ENCODE results near the gene HSPA4. TPM values are rescaled to one million over a fixed set of nuclear protein-coding genes. Genes with fewer than 3 reads are reported as not detected.
"Not testable (repeated sequence)": the region's sequence is repeated elsewhere in the genome, so short reads cannot be mapped to it uniquely, and the experiment has no call there.

The HSPA4 gene
- total RNA-seq, 1 donor from 2014 or later = 145 TPM

- no peak for DNase-seq (ENCODE audit: low read depth)
Observed at GRCh38 chr5:133050521-133050920, 1.3 kb upstream of the HSPA4 start.

- no peak for DNase-seq (ENCODE audit: low read depth)
Observed at GRCh38 chr5:133051061-133051541, 712 bp upstream of the HSPA4 start.

- peak; percentile 57 for DNase-seq (ENCODE audit: low read depth)
Observed at GRCh38 chr5:133052317-133053175, 733 bp downstream of the HSPA4 start.

- no peak for DNase-seq (ENCODE audit: low read depth)
Observed at GRCh38 chr5:133053448-133053847, 1.6 kb downstream of the HSPA4 start.

GRCh38 chr5:133054697-133055471, 3.1 kb downstream of the HSPA4 start:
- DNase-seq (ENCODE audit: low read depth) = no peak

GRCh38 chr5:133056891-133057290, 5.1 kb downstream of the HSPA4 start:
- DNase-seq (ENCODE audit: low read depth) = no peak

GRCh38 chr5:133059621-133060020, 7.8 kb downstream of the HSPA4 start:
- no peak for DNase-seq (ENCODE audit: low read depth)

- no peak for DNase-seq (ENCODE audit: low read depth)
Observed at GRCh38 chr5:133062276-133062675, 10.5 kb downstream of the HSPA4 start.

GRCh38 chr5:133063965-133064364, 12.2 kb downstream of the HSPA4 start:
- DNase-seq (ENCODE audit: low read depth) = no peak

GRCh38 chr5:133065471-133065870, 13.7 kb downstream of the HSPA4 start:
- DNase-seq (ENCODE audit: low read depth) = no peak

GRCh38 chr5:133066045-133066444, 14.2 kb downstream of the HSPA4 start:
- no peak for DNase-seq (ENCODE audit: low read depth)

GRCh38 chr5:133072021-133072420, 20.2 kb downstream of the HSPA4 start:
- DNase-seq (ENCODE audit: low read depth) = no peak

GRCh38 chr5:133075572-133076536, 24.0 kb downstream of the HSPA4 start:
- no peak for DNase-seq (ENCODE audit: low read depth)

- DNase-seq (ENCODE audit: low read depth) = no peak
Observed at GRCh38 chr5:133079048-133079447, 27.2 kb downstream of the HSPA4 start.

GRCh38 chr5:133081036-133081435, 29.2 kb downstream of the HSPA4 start:
- no peak for DNase-seq (ENCODE audit: low read depth)

GRCh38 chr5:133081703-133082102, 29.9 kb downstream of the HSPA4 start:
- DNase-seq (ENCODE audit: low read depth) = no peak

- DNase-seq (ENCODE audit: low read depth) = no peak
Observed at GRCh38 chr5:133082128-133082527, 30.3 kb downstream of the HSPA4 start.

- DNase-seq (ENCODE audit: low read depth) = no peak
Observed at GRCh38 chr5:133083901-133084300, 32.1 kb downstream of the HSPA4 start.

GRCh38 chr5:133085171-133085570, 33.4 kb downstream of the HSPA4 start:
- not testable (repeated sequence) for DNase-seq (ENCODE audit: low read depth)

GRCh38 chr5:133086366-133086875, 34.6 kb downstream of the HSPA4 start:
- DNase-seq (ENCODE audit: low read depth) = no peak

- no peak for DNase-seq (ENCODE audit: low read depth)
Observed at GRCh38 chr5:133088064-133088463, 36.3 kb downstream of the HSPA4 start.

Data from myocyte (in vitro differentiated cells).